ENCODE measurements around the gene KCNMA1. TPM values are rescaled to one million over a fixed set of nuclear protein-coding genes. Genes with fewer than 3 reads are reported as not detected.

Gene KCNMA1
- total and polyA plus RNA-seq, 10 donors = 9.3 to 114 (median 51.5) TPM

DNA sequence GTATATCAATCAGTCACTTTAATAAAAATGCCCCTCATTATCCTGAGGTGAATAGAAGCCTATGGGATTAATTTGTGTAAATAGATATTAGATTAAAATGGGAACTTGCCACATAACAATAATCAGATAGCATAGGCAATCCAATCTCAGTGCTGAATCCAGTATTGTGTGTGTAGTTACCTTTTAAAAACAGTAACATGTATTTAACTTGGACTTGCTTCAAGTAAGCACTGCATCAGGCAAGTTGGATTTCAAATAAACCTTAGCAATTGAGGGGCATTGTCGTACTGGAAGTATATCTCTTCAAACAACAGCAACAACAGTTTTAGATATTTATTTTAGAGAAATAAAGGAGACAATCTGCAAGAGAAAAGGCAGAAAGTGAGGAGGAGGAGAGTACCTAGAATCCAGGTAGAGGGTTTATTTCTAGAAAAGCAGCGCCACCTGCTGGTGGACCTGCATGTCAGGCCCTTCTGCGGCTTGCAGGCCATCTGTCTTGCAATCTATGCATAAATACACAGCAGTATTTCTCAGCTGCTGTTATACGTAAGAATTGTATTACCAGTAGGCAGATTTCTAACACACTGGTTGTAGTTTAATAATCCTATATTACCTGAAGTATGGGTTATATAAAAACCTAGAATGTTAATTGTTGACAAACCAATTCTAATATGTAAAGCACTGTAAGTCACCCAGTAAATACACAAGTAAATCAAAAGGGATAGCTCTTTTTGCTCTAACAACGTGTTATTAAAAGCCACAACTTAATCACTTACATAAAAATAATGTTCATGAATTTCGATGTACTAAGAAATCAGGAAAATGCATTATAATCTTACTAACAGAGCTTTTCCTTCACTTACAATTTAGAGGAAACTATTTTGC is 652.8 kb downstream of the KCNMA1 start:
- H3K36me3 ChIP-seq = no peaks in the 10 kb centered on the region
- no peak overlapping the region for H3K4me3 ChIP-seq
- peaks cover 0 to 1% (median 0%) of the 10 kb centered on the region in 7 donors for H3K27me3 ChIP-seq (replicated peaks in 1 of 7)
- WGBS, 5 donors = 11 to 21% (median 14%) methylated on average over 6 of the region's 6 CpGs
- intact Hi-C loops (cut with DNase I; ENCODE audit: low total_unique reads) = loop anchor here (10.0 kb wide), 1 partner anchor 1580 kb away; the partner anchor contains the start of gene ZNF503
- peak; percentile 86 for DNase-seq
- TF ChIP-seq, protein P1, sequence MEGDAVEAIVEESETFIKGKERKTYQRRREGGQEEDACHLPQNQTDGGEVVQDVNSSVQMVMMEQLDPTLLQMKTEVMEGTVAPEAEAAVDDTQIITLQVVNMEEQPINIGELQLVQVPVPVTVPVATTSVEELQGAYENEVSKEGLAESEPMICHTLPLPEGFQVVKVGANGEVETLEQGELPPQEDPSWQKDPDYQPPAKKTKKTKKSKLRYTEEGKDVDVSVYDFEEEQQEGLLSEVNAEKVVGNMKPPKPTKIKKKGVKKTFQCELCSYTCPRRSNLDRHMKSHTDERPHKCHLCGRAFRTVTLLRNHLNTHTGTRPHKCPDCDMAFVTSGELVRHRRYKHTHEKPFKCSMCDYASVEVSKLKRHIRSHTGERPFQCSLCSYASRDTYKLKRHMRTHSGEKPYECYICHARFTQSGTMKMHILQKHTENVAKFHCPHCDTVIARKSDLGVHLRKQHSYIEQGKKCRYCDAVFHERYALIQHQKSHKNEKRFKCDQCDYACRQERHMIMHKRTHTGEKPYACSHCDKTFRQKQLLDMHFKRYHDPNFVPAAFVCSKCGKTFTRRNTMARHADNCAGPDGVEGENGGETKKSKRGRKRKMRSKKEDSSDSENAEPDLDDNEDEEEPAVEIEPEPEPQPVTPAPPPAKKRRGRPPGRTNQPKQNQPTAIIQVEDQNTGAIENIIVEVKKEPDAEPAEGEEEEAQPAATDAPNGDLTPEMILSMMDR (IDR thresholded peaks at IDR 0.05 in 8 of 11, conservative IDR thresholded peaks at IDR 0.05 in 3 of 11) = peak; percentile 19 to 92 (median 87)
- TF ChIP-seq POLR2AphosphoS5 (IDR thresholded peaks at IDR 0.05) (no peak), POLR2A (IDR thresholded peaks at IDR 0.05) (no peak)
- no peaks in the 10 kb centered on the region for H3K9me3 ChIP-seq
- H3K27ac ChIP-seq = no peak overlapping the region
- peaks cover 0 to 6% (median 0%) of the 10 kb centered on the region in 6 donors for H3K4me1 ChIP-seq

DNA sequence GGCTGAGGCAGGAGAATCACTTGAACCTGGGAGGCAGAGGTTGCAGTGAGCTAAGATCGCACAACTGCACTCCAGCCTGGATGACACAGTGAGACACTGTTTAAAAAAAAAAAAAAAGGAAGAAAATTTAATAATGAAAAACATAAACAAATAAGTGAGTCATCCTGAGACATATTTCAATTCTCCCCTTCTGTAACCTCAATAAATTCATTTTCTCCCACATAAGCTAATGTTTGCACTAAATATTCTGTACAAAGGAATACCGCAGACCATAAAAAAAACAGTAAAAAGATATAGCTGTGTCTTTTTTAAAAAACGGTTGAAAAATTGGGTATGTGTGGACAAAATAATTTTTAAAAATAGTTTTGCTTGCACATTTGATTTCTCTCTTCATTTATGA is 654.0 kb downstream of the KCNMA1 start:
- intact Hi-C loops (cut with DNase I; ENCODE audit: low total_unique reads) = loop anchor here (10.0 kb wide), 1 partner anchor 1579 kb away; the partner anchor contains the start of gene ZNF503
- Histone ChIP-seq H3K27ac (no peak overlapping the region), H3K4me1 (peaks cover 0 to 6% (median 0%) of the 10 kb centered on the region in 6 donors), H3K4me3 (no peak overlapping the region), H3K27me3 (replicated peaks in 1 of 7) (peaks cover 0 to 3% (median 0%) of the 10 kb centered on the region in 7 donors), H3K36me3 (no peaks in the 10 kb centered on the region), H3K9me3 (no peaks in the 10 kb centered on the region)
- TF ChIP-seq, protein P1 (IDR thresholded peaks at IDR 0.05 in 8 of 11, conservative IDR thresholded peaks at IDR 0.05 in 3 of 11) = no peak
- TF ChIP-seq POLR2A (IDR thresholded peaks at IDR 0.05) = no peak
- TF ChIP-seq POLR2AphosphoS5 (IDR thresholded peaks at IDR 0.05) = no peak
- no peak for DNase-seq
- WGBS, 5 donors = 78 to 93% (median 87%) methylated on average over 3 of the region's 3 CpGs

DNA sequence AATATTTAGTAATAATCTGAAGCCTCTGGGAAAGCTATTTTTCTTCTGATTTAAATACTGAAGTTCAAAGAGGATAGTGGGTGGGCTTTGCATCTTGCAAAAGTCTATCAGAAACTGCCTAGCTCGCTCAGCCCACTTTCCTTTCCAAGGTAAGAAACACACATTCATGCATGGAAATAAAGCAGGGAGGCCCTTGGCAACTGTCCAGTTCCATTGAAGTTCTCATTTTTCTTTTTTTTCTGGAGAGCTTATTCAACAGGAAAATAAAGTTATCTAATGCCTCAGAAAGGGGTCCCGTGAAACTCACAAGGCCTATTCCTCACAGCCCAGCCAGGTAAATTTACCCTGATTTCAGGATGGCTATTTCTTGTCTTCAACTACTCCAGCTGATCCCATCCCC is 654.9 kb downstream of the KCNMA1 start:
- no peak for DNase-seq
- WGBS, 5 donors = 72 to 89% (median 80%) methylated on average over 2 of the region's 2 CpGs
- TF ChIP-seq POLR2AphosphoS5 (IDR thresholded peaks at IDR 0.05) (no peak), POLR2A (IDR thresholded peaks at IDR 0.05) (no peak)
- TF ChIP-seq, protein P1 (IDR thresholded peaks at IDR 0.05 in 8 of 11, conservative IDR thresholded peaks at IDR 0.05 in 3 of 11) = no peak
- intact Hi-C loops (cut with DNase I; ENCODE audit: low total_unique reads) = loop anchor here (10.0 kb wide), 1 partner anchor 1578 kb away; the partner anchor contains the start of gene ZNF503
- Histone ChIP-seq H3K4me3 (no peak overlapping the region), H3K9me3 (no peaks in the 10 kb centered on the region), H3K4me1 (peaks cover 0 to 6% (median 0%) of the 10 kb centered on the region in 6 donors), H3K36me3 (no peaks in the 10 kb centered on the region), H3K27me3 (replicated peaks in 1 of 7) (peaks cover 0 to 3% (median 0%) of the 10 kb centered on the region in 7 donors), H3K27ac (no peak overlapping the region)

DNA sequence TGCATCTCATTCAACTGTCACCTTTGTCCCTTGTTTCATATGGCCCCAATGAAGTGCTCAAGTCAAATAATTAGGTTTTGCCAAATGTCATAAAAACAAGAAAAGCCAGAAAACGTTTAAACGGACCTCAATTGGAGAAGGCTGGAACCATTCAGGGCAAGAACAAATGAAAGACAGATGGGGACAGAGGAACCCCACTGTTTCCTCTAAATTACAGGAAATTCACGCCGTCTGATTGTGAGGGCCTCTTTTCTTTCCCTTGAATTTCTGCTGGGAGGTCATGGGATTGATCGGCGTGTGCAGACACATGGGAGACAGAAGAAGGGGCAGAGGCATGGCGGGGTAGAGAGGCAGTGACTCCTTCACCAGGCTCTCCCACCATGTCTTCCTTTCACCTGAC is 656.4 kb downstream of the KCNMA1 start:
- H3K4me1 ChIP-seq = peaks cover 0 to 6% (median 0%) of the 10 kb centered on the region in 6 donors
- H3K36me3 ChIP-seq = no peaks in the 10 kb centered on the region
- H3K9me3 ChIP-seq = no peaks in the 10 kb centered on the region
- no peak for TF ChIP-seq POLR2AphosphoS5 (IDR thresholded peaks at IDR 0.05)
- TF ChIP-seq, protein P1 (IDR thresholded peaks at IDR 0.05 in 8 of 11, conservative IDR thresholded peaks at IDR 0.05 in 3 of 11) = no peak
- no peak for TF ChIP-seq POLR2A (IDR thresholded peaks at IDR 0.05)
- H3K4me3 ChIP-seq = no peak overlapping the region
- no peak for DNase-seq
- WGBS, 5 donors = 80 to 92% (median 82%) methylated on average over 7 of the region's 7 CpGs
- intact Hi-C loops (cut with DNase I; ENCODE audit: low total_unique reads) = loop anchor here (10.0 kb wide), 1 partner anchor 1576 kb away; the partner anchor contains the start of gene ZNF503
- no peak overlapping the region for H3K27ac ChIP-seq
- peaks cover 0 to 3% (median 0%) of the 10 kb centered on the region in 7 donors for H3K27me3 ChIP-seq (replicated peaks in 1 of 7)
